ENCODE data around the gene SLC5A3.

SLC5A3 gene

GRCh38 chr21:34046917-34047316 lies 26.5 kb upstream of the SLC5A3 start:
- no peak for TF ChIP-seq CTCF (IDR thresholded peaks at IDR 0.05; ENCODE audit: low read depth, low read length)

GRCh38 chr21:34047835-34048234 lies 25.5 kb upstream of the SLC5A3 start:
- TF ChIP-seq CTCF (IDR thresholded peaks at IDR 0.05; ENCODE audit: low read depth, low read length), result no peak

More at GRCh38 chr21:34046917-34047316, 26.5 kb upstream of the SLC5A3 start:
- no peak overlapping the region for H3K4me3 ChIP-seq (ENCODE audit: low read depth, low read length)

GRCh38 chr21:34052171-34052570 lies 21.2 kb upstream of the SLC5A3 start:
- TF ChIP-seq CTCF (IDR thresholded peaks at IDR 0.05; ENCODE audit: low read depth, low read length), result no peak
- H3K4me3 ChIP-seq (ENCODE audit: low read depth, low read length), result no peak overlapping the region

More at GRCh38 chr21:34047835-34048234, 25.5 kb upstream of the SLC5A3 start:
- H3K4me3 ChIP-seq (ENCODE audit: low read depth, low read length), result no peak overlapping the region

GRCh38 chr21:34054259-34054658 lies 19.1 kb upstream of the SLC5A3 start:
- H3K4me3 ChIP-seq (ENCODE audit: low read depth, low read length), result no peak overlapping the region

GRCh38 chr21:34055615-34056014 lies 17.8 kb upstream of the SLC5A3 start:
- H3K4me3 ChIP-seq (ENCODE audit: low read depth, low read length), result no peak overlapping the region
- no peak for TF ChIP-seq CTCF (IDR thresholded peaks at IDR 0.05; ENCODE audit: low read depth, low read length)

More at GRCh38 chr21:34054259-34054658, 19.1 kb upstream of the SLC5A3 start:
- TF ChIP-seq CTCF (IDR thresholded peaks at IDR 0.05; ENCODE audit: low read depth, low read length), result no peak

- no peak overlapping the region for H3K4me3 ChIP-seq (ENCODE audit: low read depth, low read length)
- no peak for TF ChIP-seq CTCF (IDR thresholded peaks at IDR 0.05; ENCODE audit: low read depth, low read length)
Measured at GRCh38 chr21:34061983-34062382, 11.4 kb upstream of the SLC5A3 start.

GRCh38 chr21:34065027-34065426 lies 8.4 kb upstream of the SLC5A3 start:
- no peak overlapping the region for H3K4me3 ChIP-seq (ENCODE audit: low read depth, low read length)
- TF ChIP-seq CTCF (IDR thresholded peaks at IDR 0.05; ENCODE audit: low read depth, low read length), result no peak
